ENCODE measurements around the gene CXCR5. TPM values are rescaled to one million over a fixed set of nuclear protein-coding genes. Genes with fewer than 3 reads are reported as not detected.
A peak's percentile ranks its signal among the peaks of the same experiment; 100 is the strongest.
"Not testable (repeated sequence)": the region's sequence is repeated elsewhere in the genome, so short reads cannot be mapped to it uniquely, and the experiment has no call there.

The CXCR5 gene
- polyA plus RNA-seq, result 93.4 TPM

GRCh38 chr11:118883368-118884071 is at the start of gene CXCR5:
Gene CXCR5 (plus strand): TSS chr11:118883892. CDS start chr11:118883942, 50 bp downstream.
- peaks cover 20 to 44% (median 41%) of the 10 kb centered on the region in 3 donors for H3K4me1 Mint-ChIP-seq
- H3K9me3 Mint-ChIP-seq, result no peaks in the 10 kb centered on the region
- peak within 1 kb of the TSS; percentile 92 to 98 (median 97) for H3K27ac Mint-ChIP-seq
- peak within 1 kb of the TSS; percentile 92 to 99 (median 96) for H3K4me3 Mint-ChIP-seq
- H3K27me3 Mint-ChIP-seq, result peaks cover 2% of the 10 kb centered on the region
- H3K36me3 Mint-ChIP-seq, result peaks cover 10% of the 10 kb centered on the region

DNA sequence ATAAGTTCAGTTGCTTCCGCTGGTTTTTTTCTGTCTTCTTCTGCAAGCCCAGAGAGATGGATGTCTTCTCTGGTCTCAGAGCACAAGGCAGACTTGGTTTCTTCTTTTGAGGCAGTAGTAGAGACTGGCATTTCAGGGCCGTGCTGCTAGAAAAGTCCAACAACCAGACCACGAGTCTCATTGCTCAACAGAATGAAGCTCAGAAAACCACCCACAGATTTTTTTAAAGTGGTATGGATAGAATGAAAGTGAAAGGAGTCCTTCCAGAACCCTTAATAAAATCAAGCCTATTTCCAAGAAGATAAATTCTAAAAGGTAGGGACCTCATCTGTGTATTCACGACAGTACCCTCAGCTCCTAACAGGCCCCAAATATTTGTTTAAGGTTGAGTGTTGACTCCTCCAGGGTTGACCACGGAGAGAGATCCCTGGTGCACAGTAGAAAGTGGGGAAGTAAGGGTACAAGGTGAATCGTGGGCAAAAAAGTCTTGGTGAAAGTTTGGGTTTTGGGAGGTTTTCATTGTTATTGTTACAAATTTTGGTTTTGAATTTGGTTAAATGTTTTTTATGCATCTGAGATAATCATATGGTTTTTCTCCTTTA is 49.2 kb upstream of the CXCR5 start:
- peaks cover 2% of the 10 kb centered on the region for H3K36me3 Mint-ChIP-seq
- peaks cover 0 to 2% (median 0%) of the 10 kb centered on the region in 3 donors for H3K9me3 Mint-ChIP-seq
- no peaks in the 10 kb centered on the region for H3K27me3 Mint-ChIP-seq
- peaks cover 28 to 33% (median 29%) of the 10 kb centered on the region in 3 donors for H3K4me1 Mint-ChIP-seq
- H3K4me3 Mint-ChIP-seq, result peak overlapping the region; percentile 59 to 95 (median 72)
- peak overlapping the region in 2 of 3 donors; percentile 11 to 31 for H3K27ac Mint-ChIP-seq

DNA sequence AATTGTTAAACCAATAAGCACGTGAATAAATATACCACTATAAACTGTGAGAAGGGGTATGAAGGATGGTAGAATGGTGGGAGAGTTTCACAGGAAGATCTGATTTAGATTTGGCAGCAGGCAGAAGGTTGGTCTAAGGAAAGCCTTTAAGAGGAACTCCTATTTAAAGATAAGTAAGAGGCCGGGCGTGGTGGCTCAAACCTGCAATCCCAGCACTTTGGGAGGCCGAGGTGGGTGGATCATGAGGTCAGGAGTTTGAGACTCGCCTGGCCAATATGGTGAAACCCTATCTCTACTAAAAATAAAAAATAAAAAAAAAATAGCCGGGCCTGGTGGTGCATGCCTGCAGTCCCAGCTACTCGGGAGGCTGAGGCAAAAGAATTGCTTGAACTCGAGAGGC is 45.8 kb upstream of the CXCR5 start:
- H3K4me1 Mint-ChIP-seq, result peaks cover 42% of the 10 kb centered on the region in 3 donors
- H3K27ac Mint-ChIP-seq, result peak overlapping the region in 2 of 3 donors; percentile 29 to 91
- peaks cover 0 to 2% (median 0%) of the 10 kb centered on the region in 3 donors for H3K9me3 Mint-ChIP-seq
- H3K4me3 Mint-ChIP-seq, result peak overlapping the region in 2 of 4 donors; percentile 17 to 68
- peaks cover 2% of the 10 kb centered on the region for H3K36me3 Mint-ChIP-seq
- H3K27me3 Mint-ChIP-seq, result no peaks in the 10 kb centered on the region

DNA sequence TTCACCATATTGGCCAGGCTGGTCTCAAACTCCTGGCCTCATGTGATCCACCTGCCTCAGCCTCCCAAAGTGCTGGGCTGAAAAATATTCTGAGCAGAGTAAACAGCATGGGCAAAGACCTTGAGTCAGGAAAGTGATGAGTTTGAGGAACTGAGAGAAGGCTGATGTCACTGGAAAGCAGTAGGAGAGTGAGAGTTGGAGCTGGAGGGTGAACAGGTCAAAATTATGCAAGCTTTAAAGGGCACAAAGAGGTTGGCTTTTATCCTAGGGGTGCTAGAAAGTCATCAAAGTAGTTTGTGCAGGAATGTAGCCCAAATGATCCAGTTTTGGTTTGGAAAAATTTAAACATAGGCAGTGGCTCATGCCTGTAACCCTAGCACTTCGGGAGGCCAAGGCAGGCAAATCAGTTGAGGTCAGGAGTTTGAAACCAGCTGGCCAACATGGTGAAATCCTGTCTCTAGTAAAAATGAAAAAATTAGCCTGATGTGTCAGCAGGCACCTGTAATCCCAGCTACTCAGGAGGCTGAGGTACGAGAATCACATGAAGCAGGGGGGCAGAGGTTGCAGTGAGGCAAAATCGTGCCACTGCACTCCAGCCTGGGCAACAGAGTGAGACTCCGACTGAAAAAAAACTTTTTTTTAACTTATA is 44.7 kb upstream of the CXCR5 start:
- H3K4me3 Mint-ChIP-seq, result peak overlapping the region; percentile 16 to 73 (median 46)
- no peaks in the 10 kb centered on the region for H3K36me3 Mint-ChIP-seq
- no peaks in the 10 kb centered on the region for H3K27me3 Mint-ChIP-seq
- peaks cover 35 to 40% (median 35%) of the 10 kb centered on the region in 3 donors for H3K4me1 Mint-ChIP-seq
- peaks cover 0 to 2% (median 0%) of the 10 kb centered on the region in 3 donors for H3K9me3 Mint-ChIP-seq
- peak overlapping the region; percentile 3 to 87 (median 53) for H3K27ac Mint-ChIP-seq

DNA sequence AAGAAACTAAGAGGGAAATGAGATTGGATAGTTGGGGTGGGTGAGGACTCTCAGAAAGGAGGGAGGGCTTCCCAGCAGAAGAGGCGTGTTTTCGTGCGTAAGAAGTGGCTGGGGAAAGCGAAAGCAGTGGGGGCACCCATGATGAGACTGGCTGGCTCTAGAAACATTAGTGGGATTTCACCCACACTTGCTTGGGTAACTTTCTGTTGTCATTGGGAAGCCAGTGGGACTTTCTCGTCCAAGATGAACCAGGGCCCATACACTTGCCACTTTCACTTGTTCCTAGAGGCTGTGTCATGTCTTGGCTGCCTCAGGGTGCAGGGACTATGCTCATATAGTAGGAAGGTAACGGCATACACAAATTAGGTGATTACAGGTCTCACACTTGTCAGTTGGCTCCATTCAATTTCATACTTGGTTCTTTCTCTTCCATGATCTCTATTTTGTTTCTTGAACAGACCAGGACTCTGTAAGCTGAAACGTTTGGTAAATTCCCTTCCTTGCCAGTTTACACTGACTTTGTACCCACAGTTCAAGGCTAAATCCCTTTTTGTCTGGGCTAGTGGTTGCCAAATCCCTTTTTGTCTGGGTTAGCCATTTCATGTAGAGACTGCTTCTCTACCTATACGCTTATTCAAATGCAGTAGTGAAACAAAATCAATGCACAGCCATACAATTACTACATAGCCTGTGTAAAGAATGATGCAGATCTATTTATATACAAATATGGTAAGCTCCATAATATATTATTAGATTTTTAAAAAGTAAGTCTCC is 42.0 kb upstream of the CXCR5 start:
- H3K9me3 Mint-ChIP-seq, result no peaks in the 10 kb centered on the region
- no peaks in the 10 kb centered on the region for H3K27me3 Mint-ChIP-seq
- no peaks in the 10 kb centered on the region for H3K36me3 Mint-ChIP-seq
- H3K4me3 Mint-ChIP-seq, result peak overlapping the region; percentile 66 to 92 (median 84)
- peaks cover 32 to 38% (median 35%) of the 10 kb centered on the region in 3 donors for H3K4me1 Mint-ChIP-seq
- H3K27ac Mint-ChIP-seq, result peak overlapping the region; percentile 77 to 91 (median 86)

DNA sequence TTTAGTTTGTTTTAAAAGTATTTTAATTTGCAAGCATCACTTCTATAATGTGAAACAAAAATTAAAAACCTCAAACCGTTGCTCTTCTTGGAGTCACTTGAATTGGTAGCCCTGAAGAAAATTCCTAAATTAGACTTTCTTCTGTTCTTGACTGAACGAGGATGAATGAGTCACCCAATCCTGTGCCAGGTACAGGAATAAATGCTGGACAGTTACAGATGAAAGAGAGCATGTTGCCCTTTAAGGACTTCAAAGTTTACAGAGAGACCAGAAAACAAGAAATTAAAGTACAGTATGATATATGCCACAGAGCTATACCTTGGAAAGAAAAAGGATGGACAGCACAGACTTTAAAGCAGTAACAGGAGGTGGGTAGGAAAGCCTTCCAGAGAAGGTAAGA is 41.3 kb upstream of the CXCR5 start:
- Mint-ChIP-seq H3K27me3 (no peaks in the 10 kb centered on the region), H3K9me3 (no peaks in the 10 kb centered on the region), H3K4me3 (no peak overlapping the region), H3K27ac (no peak overlapping the region), H3K4me1 (peaks cover 32 to 38% (median 35%) of the 10 kb centered on the region in 3 donors), H3K36me3 (no peaks in the 10 kb centered on the region)

- peak overlapping the region in 1 of 4 donors; percentile 17 for H3K4me3 Mint-ChIP-seq
- peaks cover 28 to 38% (median 31%) of the 10 kb centered on the region in 3 donors for H3K4me1 Mint-ChIP-seq
- not testable (repeated sequence) for H3K36me3 Mint-ChIP-seq, H3K27me3 Mint-ChIP-seq, H3K27ac Mint-ChIP-seq, H3K9me3 Mint-ChIP-seq
Measured at GRCh38 chr11:118842843-118843242, 40.8 kb upstream of the CXCR5 start.

- peaks cover 26 to 35% (median 30%) of the 10 kb centered on the region in 3 donors for H3K4me1 Mint-ChIP-seq
- no peaks in the 10 kb centered on the region for H3K36me3 Mint-ChIP-seq
- peak overlapping the region in 1 of 3 donors; percentile 48 for H3K27ac Mint-ChIP-seq
- no peaks in the 10 kb centered on the region for H3K9me3 Mint-ChIP-seq
- H3K4me3 Mint-ChIP-seq, result peak overlapping the region in 2 of 4 donors; percentile 28 to 63
- no peaks in the 10 kb centered on the region for H3K27me3 Mint-ChIP-seq
Measured at GRCh38 chr11:118843565-118843964, 40.1 kb upstream of the CXCR5 start.

- Mint-ChIP-seq H3K4me3 (no peak overlapping the region), H3K4me1 (peaks cover 19 to 28% (median 25%) of the 10 kb centered on the region in 3 donors), H3K27ac (peak overlapping the region in 1 of 3 donors; percentile 64), H3K27me3 (no peaks in the 10 kb centered on the region), H3K36me3 (no peaks in the 10 kb centered on the region), H3K9me3 (no peaks in the 10 kb centered on the region)
Measured at GRCh38 chr11:118845369-118845768, 38.3 kb upstream of the CXCR5 start.

GRCh38 chr11:118846181-118846935 is 37.3 kb upstream of the CXCR5 start:
- Mint-ChIP-seq H3K4me1 (peaks cover 13 to 21% (median 21%) of the 10 kb centered on the region in 3 donors), H3K27me3 (no peaks in the 10 kb centered on the region), H3K4me3 (peak overlapping the region in 1 of 4 donors; percentile 43), H3K36me3 (no peaks in the 10 kb centered on the region), H3K9me3 (no peaks in the 10 kb centered on the region), H3K27ac (no peak overlapping the region)

DNA sequence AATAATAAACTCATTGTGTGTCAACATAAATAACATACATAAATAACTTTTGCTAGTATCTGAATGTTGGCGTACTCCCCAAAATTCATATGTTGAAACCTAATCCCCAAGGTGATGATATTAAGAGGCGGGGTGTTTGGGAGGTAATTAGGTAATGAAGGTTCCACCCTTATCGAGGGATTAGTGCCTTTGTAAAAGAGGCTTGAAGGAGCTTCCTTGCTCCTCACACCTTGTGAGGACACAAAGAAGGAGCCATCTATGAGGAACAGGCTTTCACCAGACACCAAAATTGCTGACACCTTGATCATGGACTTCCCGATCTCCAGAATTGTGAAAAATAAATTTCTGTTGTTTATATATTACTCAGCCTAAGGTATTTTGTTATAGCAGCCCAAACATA is 33.9 kb upstream of the CXCR5 start:
- H3K4me1 Mint-ChIP-seq, result peaks cover 19 to 29% (median 20%) of the 10 kb centered on the region in 3 donors
- H3K36me3 Mint-ChIP-seq, result no peaks in the 10 kb centered on the region
- H3K9me3 Mint-ChIP-seq, result no peaks in the 10 kb centered on the region
- H3K4me3 Mint-ChIP-seq, result no peak overlapping the region
- no peak overlapping the region for H3K27ac Mint-ChIP-seq
- H3K27me3 Mint-ChIP-seq, result no peaks in the 10 kb centered on the region

DNA sequence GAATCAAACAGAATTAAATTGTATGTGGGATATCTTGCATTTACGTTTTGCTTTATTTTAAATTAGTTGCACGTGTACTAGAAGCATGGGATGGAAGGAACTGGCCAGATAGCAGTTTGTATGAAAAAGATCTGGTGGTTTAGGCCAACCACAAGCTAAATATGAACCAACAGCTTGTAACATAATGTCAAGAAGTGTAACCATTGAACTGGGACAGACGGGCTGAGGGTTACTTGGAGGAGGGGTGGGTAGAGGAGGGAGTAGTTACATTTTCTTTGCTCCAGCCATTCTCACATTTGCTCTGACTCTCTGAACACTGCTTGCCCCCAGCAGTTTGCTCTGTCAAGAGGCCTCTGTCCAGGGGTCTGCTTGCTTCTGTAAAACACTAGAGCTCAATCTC is 31.7 kb upstream of the CXCR5 start:
- Mint-ChIP-seq H3K9me3 (no peaks in the 10 kb centered on the region), H3K36me3 (no peaks in the 10 kb centered on the region), H3K4me1 (peaks cover 20 to 27% (median 24%) of the 10 kb centered on the region in 3 donors), H3K27ac (peak overlapping the region in 1 of 3 donors; percentile 75), H3K4me3 (peak overlapping the region in 2 of 4 donors; percentile 65 to 75), H3K27me3 (no peaks in the 10 kb centered on the region)

DNA sequence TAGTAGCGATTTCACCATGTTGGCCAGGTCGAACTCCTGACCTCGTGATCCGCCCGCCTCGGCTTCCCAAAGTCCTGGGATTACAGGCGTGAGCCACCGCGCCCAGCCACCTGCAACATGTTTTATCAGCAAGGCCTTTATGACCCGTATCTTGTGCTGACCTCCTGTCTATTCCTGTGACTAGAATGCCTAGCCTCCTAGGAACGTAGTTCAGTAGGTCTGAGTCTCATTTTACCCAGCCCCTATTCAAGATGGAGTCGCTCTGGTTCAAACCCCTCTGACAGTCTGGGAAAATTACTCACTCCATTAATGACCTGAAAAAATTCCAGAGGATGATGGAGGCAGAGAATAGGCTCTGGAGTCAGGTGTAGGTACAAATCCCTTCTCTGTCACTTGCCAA is 30.0 kb upstream of the CXCR5 start:
- H3K4me1 Mint-ChIP-seq, result peaks cover 24 to 30% (median 30%) of the 10 kb centered on the region in 3 donors
- H3K4me3 Mint-ChIP-seq, result no peak overlapping the region
- no peaks in the 10 kb centered on the region for H3K9me3 Mint-ChIP-seq
- no peak overlapping the region for H3K27ac Mint-ChIP-seq
- H3K36me3 Mint-ChIP-seq, result no peaks in the 10 kb centered on the region
- no peaks in the 10 kb centered on the region for H3K27me3 Mint-ChIP-seq

DNA sequence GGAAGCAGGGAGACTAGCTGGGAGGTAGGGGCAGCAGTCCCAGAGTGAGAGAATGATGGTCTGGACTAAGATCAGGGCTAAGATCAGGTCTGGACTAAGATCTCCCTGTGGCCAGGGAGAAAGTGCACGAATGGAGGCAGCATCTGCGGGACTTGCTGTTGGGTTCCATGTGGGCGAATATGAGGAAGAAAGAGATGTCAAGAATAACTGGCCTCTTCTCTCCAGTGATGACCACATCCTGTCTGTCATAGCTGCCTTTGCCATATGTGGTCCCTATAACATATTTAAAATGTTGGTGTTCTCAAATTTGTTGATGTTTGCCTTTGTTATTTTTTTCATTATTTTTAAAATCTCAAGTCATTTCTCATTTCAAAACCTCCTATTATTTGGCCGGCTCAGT is 27.4 kb upstream of the CXCR5 start:
- Mint-ChIP-seq H3K4me3 (peak overlapping the region in 1 of 4 donors; percentile 48), H3K27ac (no peak overlapping the region), H3K9me3 (no peaks in the 10 kb centered on the region), H3K36me3 (no peaks in the 10 kb centered on the region), H3K4me1 (peaks cover 35 to 38% (median 37%) of the 10 kb centered on the region in 3 donors), H3K27me3 (no peaks in the 10 kb centered on the region)
